Astrocyte of the spinal cord (primary cell): ENCODE data around the gene IGFLR1.

Source experiments
- DNase-seq: peaks from one replicate; pipeline ENCODE4 v3.0.0; 2011; ENCODE audit warnings: low read depth, low spot score
- H3K4me3 ChIP-seq: 2 replicates; pipeline ENCODE4 v1.5.1; 2011; ENCODE audit warnings: low read depth, mild to moderate bottlenecking, low read length, moderate library complexity
- in situ Hi-C: cut with HindIII; loops from 2 replicates; pipeline ENCODE4 v1.10.0; 2017; ENCODE audit warnings: low sequenced_read_pairs
- TF ChIP-seq, protein P1 (sequence below): IDR thresholded peaks from 2 replicates; pipeline ENCODE4 v1.5.1; 2012; ENCODE audit warnings: low read depth, mild to moderate bottlenecking, low read length, inconsistent platforms

The IGFLR1 gene

DNA sequence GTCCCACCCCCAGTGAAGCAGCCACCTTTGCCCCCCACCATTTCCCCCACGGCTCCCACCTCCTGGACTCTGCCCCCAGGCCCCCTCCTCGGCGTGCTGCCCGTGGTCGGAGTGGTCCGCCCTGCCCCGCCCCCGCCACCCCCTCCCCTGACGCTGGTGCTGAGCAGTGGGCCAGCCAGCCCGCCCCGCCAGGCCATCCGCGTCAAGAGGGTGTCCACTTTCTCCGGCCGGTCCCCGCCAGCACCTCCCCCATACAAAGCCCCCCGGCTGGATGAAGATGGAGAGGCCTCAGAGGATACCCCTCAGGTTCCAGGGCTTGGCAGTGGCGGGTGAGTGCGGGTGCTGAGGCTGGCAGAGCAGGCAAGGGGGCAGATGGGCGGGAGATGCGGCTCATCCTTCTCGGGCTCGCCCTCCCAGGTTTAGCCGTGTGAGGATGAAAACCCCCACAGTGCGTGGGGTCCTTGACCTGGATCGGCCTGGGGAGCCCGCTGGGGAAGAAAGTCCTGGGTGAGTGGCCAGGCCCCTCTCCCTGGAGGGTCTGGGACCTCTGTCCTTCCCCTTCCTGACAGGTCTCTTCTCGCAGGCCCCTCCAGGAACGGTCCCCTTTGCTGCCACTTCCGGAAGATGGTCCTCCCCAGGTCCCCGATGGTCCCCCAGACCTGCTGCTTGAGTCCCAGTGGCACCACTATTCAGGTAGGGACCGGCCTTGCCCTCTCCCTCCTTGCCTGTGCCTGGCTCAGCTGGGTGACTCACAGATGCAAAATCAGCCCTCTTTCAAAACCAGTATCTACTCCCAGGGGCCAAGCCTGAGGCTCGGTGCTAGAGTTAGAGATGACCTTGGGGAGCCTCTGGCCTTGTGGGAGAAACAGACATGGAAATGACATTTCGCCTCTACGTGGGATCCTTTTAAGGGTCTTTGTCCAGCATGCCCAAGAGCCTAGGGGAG is 8.8 kb downstream of the IGFLR1 start:
- in situ Hi-C loops, result no loop called here
- no peak overlapping the region for H3K4me3 ChIP-seq
- DNase-seq, result no peak
- TF ChIP-seq, protein P1, sequence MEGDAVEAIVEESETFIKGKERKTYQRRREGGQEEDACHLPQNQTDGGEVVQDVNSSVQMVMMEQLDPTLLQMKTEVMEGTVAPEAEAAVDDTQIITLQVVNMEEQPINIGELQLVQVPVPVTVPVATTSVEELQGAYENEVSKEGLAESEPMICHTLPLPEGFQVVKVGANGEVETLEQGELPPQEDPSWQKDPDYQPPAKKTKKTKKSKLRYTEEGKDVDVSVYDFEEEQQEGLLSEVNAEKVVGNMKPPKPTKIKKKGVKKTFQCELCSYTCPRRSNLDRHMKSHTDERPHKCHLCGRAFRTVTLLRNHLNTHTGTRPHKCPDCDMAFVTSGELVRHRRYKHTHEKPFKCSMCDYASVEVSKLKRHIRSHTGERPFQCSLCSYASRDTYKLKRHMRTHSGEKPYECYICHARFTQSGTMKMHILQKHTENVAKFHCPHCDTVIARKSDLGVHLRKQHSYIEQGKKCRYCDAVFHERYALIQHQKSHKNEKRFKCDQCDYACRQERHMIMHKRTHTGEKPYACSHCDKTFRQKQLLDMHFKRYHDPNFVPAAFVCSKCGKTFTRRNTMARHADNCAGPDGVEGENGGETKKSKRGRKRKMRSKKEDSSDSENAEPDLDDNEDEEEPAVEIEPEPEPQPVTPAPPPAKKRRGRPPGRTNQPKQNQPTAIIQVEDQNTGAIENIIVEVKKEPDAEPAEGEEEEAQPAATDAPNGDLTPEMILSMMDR, result no peak

DNA sequence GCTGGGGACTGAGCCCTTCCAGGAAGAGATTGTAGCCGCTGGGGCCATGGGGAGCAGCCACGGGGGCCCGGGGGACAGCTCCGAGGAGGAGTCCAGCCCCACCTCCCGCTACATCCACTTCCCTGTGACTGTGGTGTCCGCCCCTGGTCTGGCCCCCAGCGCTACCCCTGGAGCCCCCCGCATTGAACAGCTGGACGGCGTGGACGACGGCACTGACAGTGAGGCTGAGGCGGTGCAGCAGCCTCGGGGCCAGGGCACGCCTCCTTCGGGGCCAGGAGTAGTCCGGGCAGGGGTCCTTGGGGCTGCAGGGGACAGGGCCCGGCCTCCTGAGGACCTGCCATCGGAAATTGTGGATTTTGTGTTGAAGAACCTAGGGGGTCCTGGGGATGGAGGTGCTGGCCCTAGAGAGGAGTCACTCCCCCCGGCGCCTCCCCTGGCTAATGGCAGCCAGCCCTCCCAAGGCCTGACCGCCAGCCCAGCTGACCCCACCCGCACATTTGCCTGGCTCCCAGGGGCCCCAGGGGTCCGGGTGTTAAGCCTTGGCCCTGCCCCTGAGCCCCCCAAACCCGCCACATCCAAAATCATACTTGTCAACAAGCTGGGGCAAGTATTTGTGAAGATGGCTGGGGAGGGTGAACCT is 9.6 kb downstream of the IGFLR1 start:
- DNase-seq, result no peak
- H3K4me3 ChIP-seq, result no peak overlapping the region
- in situ Hi-C loops, result no loop called here
- TF ChIP-seq, protein P1, result no peak

DNA sequence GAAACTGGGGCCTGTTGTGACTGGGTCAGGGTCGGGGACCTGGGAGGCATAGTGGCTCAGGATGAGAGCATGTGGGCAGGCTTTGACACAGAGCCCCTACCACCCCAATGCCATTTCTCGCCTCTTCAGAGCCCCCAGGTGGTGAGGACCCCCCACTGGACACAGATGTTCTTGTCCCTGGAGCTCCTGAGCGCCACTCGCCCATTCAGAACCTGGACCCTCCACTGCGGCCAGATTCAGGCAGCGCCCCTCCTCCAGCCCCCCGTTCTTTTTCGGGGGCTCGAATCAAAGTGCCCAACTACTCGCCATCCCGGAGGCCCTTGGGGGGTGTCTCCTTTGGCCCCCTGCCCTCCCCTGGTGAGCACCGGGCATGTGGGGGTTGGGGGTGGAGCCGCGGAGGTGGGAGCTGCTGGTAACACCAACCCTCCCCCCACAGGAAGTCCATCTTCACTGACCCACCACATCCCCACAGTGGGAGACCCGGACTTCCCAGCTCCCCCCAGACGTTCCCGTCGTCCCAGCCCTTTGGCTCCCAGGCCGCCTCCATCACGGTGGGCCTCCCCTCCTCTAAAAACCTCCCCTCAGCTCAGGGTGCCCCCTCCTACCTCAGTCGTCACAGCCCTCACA is 10.4 kb downstream of the IGFLR1 start:
- no peak for DNase-seq
- in situ Hi-C loops, result no loop called here
- no peak overlapping the region for H3K4me3 ChIP-seq
- TF ChIP-seq, protein P1, result no peak

DNA sequence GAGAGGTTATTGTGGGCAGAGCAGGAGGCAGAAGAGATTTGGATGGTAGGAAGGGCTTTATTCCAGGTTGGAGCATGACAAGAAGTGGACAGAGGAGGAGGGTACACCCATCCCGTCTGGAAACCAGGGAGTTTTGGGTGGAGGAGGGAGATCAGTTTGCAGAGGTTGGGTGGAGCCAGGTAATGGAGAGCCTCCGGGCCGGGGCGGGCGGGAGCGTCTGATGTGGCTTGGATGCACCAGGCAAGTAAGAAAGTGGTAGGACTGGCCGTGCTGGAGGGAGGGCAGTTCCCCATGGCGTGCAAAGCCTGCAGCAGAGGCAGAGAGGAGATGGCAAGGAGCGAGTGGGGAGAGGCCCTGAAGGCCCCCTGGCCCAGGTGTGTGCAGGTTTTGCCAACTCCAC is 10.9 kb downstream of the IGFLR1 start:
- TF ChIP-seq, protein P1, result no peak
- no peak overlapping the region for H3K4me3 ChIP-seq
- in situ Hi-C loops, result no loop called here
- no peak for DNase-seq

DNA sequence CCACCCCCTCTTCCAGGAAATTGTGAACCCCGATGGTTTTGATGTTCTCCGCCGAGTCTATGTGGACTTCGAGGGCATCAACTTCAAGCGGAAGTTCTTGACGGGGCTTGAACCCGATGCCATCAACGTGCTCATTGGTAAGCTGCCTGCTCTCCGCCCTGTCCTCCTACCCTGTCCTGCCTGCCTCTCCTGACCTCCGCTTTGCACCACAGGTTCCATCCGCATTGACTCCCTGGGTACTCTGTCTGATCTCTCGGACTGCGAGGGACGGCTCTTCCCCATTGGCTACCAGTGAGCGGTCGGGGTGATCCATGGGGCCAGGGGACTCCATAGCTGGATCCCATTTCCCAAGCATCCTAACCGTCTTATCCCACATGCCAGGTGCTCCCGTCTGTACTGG is 11.9 kb downstream of the IGFLR1 start:
- in situ Hi-C loops, result no loop called here
- TF ChIP-seq, protein P1, result no peak
- DNase-seq, result no peak
- H3K4me3 ChIP-seq, result no peak overlapping the region

DNA sequence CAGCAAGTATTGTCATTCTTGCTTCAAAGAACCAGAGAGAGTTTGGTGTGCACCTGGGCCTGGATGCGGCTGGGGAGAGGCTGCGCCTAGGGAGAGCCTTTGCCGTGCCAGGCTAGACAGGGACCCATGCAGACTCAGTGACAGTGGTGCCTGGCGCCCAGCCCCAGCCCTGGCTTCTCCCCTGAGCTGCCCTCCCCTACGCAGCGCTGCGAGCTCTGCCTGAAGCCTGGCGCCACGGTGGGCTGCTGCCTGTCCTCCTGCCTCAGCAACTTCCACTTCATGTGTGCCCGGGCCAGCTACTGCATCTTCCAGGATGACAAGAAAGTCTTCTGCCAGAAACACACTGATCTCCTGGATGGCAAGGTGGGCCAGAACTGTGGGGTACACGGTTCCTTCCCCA is 12.5 kb downstream of the IGFLR1 start:
- in situ Hi-C loops, result no loop called here
- no peak for DNase-seq
- TF ChIP-seq, protein P1, result no peak
- H3K4me3 ChIP-seq, result no peak overlapping the region
